LNCaP clone FGC (cell line): ENCODE results near the gene ASTN2.

Source experiments
- DNase-seq: peaks from one replicate; pipeline ENCODE4 v3.0.0-alpha.2; 2011; ENCODE audit warnings: low read depth
- H3K4me3 ChIP-seq: 2 replicates; pipeline ENCODE4 v1.5.1; 2011; ENCODE audit warnings: mild to moderate bottlenecking, low read depth, low read length, control low read depth
- TF ChIP-seq, protein P1 (sequence below): IDR thresholded peaks from 2 replicates; pipeline ENCODE4 v1.5.1; 2012; ENCODE audit warnings: mild to moderate bottlenecking; ENCODE audit not compliant: control insufficient read depth, insufficient read depth; ENCODE audit errors: extremely low read depth

ASTN2 gene

DNA sequence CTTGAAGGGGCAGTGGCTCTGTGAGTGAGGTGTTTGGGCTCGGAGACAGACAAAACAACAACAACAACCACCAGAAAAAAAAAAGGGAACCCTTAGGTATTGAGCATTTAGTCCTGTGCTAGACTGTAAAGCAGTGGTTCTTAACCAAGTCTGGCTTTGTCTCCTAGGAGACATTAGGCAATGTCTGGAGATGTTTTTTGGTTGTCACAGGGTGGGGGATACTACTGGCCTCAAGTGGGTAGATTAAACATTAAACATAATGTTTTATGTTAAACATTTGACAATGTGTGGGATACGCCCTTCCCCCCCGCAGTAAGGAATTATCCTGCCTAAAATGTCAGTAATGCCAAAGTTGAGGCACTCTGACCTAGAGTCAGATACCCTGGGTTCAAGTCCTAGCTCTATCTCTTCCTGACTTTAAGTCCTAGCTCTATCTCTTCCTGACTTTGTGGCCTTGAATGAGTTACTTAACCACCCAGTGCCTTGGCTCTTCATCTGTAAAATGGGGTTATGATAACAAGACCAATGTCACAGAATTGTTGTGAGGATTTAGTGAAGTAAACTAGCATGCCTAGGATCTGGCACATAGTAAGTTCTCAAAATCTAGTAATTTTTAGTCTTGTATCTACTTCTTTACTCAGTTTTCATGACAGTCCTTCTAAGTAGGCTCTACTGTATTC is 725.9 kb downstream of the ASTN2 start:
- no peak for DNase-seq
- H3K4me3 ChIP-seq: no peak overlapping the region
- TF ChIP-seq, protein P1, sequence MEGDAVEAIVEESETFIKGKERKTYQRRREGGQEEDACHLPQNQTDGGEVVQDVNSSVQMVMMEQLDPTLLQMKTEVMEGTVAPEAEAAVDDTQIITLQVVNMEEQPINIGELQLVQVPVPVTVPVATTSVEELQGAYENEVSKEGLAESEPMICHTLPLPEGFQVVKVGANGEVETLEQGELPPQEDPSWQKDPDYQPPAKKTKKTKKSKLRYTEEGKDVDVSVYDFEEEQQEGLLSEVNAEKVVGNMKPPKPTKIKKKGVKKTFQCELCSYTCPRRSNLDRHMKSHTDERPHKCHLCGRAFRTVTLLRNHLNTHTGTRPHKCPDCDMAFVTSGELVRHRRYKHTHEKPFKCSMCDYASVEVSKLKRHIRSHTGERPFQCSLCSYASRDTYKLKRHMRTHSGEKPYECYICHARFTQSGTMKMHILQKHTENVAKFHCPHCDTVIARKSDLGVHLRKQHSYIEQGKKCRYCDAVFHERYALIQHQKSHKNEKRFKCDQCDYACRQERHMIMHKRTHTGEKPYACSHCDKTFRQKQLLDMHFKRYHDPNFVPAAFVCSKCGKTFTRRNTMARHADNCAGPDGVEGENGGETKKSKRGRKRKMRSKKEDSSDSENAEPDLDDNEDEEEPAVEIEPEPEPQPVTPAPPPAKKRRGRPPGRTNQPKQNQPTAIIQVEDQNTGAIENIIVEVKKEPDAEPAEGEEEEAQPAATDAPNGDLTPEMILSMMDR: no peak

DNA sequence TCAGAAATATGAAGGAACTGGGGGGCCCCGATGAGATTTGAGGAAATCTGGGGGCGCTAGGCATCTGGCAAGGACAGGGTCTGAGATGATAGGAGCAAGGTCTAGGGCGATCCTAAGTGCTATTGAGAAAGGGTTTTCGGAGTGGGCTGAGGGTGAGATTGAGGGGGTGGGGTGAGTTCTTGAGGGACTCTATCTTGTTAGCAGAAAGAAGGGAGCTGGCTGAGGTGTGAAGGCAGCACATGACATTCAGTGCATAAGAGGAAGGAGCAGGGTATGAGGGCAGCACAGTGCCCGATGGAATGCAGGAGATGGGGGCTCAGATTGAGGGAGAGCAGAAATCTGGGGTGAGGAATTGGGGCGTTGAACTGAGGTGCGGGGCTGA is 727.1 kb downstream of the ASTN2 start:
- peak overlapping the region; percentile 88 for H3K4me3 ChIP-seq
- no peak for DNase-seq
- TF ChIP-seq, protein P1: no peak

DNA sequence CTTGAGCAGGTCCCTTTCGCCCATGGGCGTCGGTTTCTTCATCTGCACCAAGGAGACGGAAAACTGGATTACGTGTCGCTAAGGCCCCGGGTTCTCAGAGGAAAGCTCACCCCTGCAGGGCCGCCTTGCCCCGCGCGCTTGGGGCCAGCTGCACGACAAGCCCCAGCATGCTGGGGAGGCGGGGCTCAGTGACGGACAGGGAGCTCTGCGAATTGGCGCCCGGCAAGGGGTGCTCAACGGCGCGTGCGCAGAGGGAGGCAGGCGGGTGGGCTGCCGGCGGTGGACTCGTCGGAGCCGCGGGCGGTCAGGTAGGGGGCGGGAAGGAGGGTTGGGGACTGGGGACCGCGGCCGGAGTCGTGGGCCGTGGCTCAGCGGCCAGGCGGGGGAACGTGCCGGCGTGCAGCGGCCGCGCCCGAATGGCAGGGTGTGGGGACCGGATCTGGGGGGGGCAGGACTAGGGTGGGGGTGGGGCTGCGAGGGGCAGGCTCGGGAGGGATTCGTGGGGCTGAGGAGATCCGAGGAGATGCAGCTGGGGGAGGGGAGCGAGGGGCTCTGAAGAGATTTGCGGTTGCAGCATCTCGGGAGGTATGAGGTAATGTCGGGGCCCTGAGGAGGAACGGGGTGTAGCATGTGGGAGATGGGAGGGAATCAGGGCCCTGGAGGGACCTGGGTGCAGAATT is 727.6 kb downstream of the ASTN2 start, which contains the start of gene TRIM32:
TSS of gene TRIM32 (plus strand) at position 232 of the 680 bp plus-strand sequence. CDS start 10,438 bp downstream, outside the sequence.
- H3K4me3 ChIP-seq: peak within 1 kb of the TSS; percentile 88
- TF ChIP-seq, protein P1: no peak

DNA sequence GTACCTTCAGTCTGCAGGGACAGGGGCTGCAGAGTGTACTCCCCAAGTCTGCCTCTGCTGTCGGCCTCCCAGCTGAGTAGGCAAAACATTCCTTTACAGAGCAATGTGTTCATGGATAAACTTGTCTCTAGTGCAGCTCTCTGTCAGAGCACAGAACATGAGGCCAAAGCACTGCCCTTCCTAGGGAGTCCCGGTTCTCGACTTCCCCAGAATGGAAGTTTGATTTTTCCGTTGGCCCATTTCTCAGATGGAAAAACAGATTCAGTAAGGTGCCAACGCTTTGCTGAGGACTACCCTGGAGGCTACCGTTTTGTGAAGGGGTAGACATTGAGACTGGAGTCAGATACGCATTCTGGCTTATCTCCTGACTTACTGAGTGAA is 728.2 kb downstream of the ASTN2 start:
- no peak for DNase-seq
- TF ChIP-seq, protein P1: no peak

More for the DNA sequence above, 727.6 kb downstream of the ASTN2 start, which contains the start of gene TRIM32:
- peak; percentile 37 for DNase-seq

DNA sequence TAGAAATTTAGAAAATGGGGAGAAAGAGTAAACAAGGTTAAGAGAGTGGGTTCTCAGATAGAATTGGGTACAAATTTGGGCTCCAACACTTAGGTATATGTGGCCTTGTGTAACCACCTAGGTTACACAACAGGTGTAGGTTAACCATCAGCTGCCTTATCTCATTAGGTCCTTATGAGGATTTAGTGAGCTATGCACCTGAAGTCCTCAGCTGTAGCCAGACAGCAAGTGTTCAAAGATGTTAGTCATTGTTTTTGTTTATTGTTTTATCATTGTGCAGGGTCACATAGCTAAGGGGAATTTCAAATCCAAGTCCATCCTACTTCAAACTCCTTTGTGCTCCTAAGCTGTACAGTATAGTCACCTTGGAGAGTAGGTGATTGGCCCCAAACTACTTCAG is 728.7 kb downstream of the ASTN2 start:
- TF ChIP-seq, protein P1: no peak
- DNase-seq: no peak
- peak overlapping the region; percentile 88 for H3K4me3 ChIP-seq

More for the DNA sequence above, 728.2 kb downstream of the ASTN2 start:
- H3K4me3 ChIP-seq: peak overlapping the region; percentile 88

DNA sequence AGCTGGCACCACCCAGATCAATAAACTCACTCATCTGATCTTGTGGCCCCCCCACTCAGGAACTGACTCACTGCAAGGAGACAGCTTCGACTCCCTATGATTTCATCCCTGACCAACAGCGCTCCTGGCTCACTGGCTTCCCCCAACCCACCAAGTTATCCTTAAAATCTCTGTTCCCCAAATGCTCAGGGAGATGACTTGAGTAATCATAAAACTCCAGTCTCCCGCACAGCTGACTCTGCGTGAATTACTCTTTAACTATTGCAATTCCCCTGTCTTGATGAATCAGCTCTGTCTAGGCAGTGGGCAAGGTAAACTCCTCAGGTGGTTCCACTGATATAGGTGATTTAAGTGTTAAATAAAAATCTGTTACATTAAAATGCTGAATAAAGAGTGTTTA is 729.7 kb downstream of the ASTN2 start:
- H3K4me3 ChIP-seq: no peak overlapping the region
- no peak for DNase-seq
- TF ChIP-seq, protein P1: no peak
